RPMI8226 (cell line): ENCODE results near the gene MAST1.
"Not testable (repeated sequence)": the region's sequence is repeated elsewhere in the genome, so short reads cannot be mapped to it uniquely, and the experiment has no call there.

ENCODE experiments used
- DNase-seq: peaks from one replicate; pipeline ENCODE4 v3.0.0-alpha.2; 2015

Gene MAST1

DNA sequence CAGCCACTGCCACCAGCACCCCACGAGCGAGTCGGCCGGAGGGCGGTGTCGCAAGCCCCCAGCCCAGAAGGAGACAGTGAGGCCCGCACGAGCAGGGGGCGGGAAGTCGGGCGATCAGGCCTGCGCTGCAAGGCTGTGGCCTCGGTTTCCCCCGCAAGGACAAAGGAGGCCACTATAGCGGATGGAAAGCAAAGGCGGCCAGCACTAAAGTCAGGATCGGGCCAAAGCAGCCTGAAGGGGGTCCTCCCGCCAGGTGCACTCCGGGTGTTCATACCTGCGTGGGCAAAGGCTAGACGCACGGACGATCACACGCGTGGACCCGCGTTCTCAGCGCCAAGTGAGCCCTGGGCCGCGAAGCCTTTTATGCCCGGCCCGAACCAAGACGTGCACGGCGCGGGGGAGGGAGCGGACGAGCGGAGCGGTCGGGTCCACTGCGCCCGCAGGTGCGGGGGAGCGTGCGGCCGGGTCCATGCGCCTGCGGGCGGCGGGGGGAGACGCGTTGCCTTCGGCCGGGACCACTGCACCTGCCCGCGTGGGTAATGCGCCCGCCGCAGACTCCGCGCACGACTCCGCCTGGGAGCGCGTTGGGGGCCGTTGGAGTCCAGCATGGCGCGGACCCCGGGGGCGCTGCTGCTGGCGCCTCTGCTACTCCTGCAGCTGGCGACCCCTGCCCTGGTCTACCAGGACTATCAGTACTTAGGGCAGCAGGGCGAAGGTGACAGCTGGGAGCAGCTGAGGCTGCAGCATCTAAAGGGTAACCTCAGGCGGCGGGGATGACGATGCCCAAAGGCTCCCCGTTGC, 36.6 kb upstream of the MAST1 start, which contains the start of the genes PRDX2 and THSD8:
TSS of gene PRDX2 (minus strand) at position 335 of the 801 bp plus-strand sequence. CDS start 539 bp downstream, outside the sequence.
TSS of gene THSD8 (plus strand) at position 604 of the 801 bp plus-strand sequence. CDS start at position 607, 3 bp downstream.
- peak; percentile 93 for DNase-seq

DNA sequence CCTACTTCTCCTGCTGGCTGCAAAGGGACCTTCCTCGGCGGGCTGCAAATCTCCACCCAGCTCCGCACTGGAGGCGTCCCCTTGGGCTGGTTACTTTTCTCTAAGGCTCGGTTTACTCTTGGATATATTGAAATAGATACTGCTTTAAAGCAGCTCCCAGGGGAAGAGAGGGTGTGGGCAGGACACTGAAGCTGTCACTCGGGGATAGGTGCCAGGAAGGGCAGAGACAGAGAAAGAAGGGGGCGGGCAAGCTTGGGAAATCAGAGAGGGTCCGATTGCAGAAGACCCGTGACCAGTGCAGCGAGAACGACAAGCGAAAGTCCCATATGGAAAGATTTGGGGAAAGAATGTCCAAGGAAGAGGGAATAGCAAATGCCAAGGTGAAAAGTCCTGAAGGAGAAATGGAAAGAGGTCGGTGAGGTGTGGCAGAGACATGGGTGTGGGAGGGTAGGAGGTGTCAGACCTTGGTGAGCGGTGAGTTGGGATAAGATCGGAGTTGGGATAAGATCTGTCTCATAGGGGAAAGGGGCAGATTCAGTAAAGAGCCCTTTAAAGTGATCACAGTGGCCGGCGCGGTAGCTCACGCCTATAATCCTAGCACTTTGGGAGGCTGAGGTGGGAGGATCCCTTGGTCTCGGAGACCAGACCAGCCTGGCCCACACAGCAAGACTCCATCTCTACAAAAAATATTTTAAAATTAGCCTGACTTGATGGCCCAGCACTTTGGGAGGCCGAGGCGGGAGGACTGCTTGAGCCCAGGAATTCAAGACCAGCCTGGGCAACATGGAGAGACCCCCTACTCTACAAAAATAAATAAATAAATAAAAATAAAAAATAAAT, 35.8 kb upstream of the MAST1 start:
- DNase-seq: no peak

DNA sequence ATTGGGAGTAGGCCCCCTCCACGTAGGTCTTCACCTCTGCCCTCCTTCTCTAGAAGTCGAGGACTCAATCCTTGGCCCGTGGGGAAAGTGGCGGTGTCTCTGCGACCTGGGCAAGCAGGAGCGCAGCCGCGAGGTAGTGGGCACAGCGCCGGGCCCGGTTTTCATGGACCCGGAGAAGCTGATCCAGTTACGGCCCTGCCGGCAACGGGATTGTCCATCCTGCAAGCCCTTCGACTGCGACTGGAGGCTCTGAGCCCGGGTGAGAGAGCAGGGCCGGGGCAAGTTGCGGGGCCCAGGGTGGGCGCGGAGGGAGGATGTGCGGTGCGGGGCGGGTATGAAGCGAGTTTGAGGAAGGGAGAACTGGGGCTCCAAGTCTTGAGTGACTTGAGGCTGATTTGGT, 34.3 kb upstream of the MAST1 start:
- DNase-seq: no peak

DNA sequence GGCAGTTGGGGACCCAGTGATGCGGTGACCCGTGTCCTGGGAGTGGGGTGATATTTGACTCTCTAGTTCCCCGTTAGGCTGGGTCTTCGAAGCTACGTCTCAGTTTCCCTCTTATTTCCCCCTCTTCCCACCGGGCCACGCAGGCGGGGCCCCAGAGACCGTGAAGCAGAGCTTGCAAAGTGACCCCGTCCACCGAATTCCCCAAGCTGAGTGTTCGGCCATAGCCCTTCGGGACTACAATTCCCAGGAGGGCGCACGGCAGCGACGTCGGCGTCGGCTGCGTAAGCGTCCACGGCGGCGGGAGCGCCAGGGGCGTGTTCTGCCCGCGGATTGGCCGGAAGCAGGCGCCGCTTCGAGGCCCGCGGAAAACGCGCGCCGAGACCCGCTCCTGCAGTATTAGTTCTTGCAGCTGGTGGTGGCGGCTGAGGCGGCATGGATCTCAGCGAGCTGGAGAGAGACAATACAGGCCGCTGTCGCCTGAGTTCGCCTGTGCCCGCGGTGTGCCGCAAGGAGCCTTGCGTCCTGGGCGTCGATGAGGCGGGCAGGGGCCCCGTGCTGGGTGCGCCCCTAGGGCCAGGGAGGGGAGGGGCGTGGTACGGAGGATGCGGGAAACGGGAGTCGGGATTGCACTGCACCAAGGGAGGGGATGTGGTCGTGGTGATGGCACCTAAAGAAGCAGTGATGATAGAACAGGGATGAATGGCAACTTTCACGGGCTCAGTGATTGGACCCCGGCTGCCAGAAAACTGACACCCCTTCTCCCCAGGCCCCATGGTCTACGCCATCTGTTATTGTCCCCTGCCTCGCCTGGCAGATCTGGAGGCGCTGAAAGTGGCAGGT, 31.9 kb upstream of the MAST1 start, which contains the start of gene RNASEH2A:
TSS of gene RNASEH2A (plus strand) at position 343 of the 840 bp plus-strand sequence. CDS start at position 433, 90 bp downstream.
- DNase-seq: peak; percentile 95

DNA sequence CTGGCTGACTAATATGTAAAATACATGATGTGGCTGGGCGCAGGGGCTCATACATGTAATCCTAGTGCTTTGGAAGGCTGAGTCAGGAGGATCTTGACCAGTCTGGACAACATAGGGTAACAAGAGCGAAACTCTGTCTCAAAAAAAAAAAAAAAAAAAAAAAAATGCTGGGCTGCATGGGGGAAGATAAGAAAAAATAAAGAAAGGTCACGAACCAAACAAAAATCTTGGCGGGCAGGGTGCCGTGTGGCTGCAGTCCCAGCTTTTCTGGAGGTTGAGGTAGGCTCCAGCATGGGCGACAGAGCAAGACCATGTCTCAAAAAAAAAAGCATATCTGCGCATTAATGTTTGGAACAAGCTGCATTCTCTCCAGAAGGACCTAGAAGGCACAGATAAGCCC, 23.2 kb upstream of the MAST1 start:
- DNase-seq: no peak

DNA sequence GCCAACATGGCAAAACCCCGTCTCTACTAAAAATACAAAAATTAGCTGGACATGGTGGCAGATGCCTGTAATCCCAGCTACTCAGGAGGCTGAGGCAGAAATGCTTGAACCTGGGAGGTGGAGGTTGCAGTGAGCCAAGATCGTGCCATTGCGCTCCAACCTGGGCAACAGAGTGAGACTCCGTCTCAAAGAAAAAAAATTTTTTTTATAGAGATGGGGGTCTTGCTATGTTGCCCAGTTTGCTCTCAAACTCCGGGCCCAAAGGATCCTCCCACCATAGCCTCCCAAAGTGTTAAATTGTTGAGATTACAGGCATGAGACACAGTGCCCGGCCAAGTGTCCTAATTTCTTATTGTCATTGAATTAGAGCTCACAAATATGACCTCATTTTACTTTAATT, 21.1 kb upstream of the MAST1 start:
- DNase-seq: not testable (repeated sequence)

DNA sequence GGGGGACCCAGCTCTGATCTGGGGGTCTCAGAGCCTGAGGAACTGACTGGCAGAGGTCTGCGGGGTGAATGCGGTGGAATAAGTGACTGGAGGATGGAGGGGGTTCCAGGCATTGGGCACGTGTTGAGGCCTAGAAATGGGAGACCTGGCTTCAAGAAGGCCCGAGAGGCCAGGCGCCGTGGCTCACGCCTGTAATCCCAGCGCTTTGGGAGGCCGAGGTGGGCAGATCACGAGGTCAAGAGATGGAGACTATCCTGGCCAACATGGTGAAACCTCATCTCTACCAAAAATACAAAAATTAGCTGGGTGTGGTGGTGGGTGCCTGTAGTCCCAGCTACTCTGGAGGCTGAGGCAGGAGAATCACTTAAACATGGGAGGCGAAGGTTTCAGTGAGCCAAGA, 20.5 kb upstream of the MAST1 start:
- DNase-seq: not testable (repeated sequence)

DNA sequence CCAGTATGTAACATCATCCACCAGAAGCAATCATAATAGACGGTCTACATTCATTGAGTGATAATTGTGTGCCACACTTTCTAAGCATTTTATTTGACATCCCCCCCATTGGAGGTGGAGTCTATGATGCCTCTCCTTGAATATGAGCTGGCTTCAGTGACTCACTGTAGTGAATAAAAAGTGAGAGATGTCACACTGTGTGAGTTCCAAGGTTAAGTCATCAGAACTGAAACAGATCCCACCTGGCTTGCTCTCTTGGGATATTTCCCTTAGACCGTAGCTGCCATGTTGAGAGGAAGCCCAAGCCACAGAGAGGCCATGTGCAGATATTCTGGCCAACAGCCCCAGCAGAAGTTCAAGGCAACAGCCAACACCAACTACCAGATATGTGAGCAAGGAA, 16.6 kb upstream of the MAST1 start:
- DNase-seq: no peak

DNA sequence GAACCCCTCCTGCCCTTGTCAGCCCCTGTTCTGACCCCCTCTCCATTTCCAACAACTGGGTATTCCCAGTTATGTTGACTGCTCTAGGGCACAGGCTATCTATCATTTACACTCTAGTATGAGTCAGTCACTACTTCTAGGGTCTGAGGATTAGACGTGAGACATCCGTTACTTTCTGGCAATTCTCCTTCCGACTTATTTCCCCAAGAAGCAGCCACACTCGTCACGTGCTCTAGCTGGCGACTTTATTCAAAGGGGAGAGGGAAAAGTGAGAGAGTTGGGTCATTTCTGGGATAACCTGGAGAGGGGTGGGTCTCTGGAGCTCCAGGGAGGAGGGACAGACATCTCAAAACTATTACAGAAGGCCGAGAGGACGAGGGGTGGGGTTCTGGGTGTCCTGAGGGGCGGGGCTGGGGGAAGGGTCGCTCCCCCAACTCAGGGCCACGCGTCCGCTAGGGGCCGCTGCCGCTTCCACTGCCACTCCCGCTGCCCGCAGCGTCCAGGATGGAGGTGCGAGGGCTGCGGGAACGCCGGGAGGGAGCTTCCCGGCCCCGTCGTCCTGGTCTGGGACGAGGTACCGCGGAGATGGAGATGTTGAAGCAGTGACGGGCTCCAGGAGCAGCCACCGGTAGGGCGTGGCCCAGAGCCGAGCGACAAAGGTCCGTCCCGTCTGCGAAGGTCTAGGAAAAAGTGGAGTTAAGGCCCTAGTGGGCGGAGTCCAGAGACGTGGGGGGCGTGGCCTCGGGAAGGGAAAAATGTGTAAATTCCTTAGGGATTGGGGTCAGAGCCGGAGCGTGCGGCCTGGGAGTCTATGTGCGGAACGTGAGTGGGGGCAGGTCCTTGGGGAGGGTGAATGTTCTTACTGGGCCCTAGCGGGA, 12.8 kb upstream of the MAST1 start:
- DNase-seq: peak; percentile 47

DNA sequence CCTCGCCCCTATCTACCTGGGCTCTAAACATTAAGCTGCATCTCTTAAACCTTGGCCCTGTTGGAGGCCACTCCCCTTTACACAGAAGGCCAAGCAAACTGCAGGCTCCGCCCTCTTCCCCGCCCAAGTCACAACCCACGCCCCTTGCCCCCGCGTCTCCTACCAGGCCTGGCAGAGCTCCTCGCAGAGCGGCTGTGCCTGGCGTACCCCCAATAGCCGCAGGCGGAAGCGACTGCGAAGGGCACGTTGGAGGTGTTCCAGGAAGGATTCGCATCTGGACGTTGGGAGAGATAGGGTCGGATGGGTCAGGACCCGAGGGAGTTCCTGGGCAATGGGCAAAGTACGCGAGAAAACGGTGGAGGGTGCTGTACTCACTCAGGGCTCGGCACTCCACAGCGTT, 9.8 kb upstream of the MAST1 start:
- DNase-seq: peak; percentile 86

DNA sequence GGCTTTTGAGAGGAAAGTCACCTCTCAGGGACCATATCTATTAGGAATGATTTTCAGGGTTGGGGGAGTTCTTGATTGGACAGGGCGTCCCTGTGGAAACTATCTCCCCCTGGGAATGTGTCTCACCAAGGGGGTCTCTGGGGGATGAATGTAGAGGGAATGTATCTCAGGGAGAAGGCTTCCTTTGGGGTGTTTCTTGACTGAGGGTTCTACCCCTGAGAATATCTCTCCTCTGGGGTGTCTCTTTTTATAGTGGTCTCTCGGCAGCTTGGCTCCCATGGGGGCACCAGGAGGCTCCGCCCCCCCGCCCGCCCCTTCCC, 4.9 kb upstream of the MAST1 start:
- no peak for DNase-seq

DNA sequence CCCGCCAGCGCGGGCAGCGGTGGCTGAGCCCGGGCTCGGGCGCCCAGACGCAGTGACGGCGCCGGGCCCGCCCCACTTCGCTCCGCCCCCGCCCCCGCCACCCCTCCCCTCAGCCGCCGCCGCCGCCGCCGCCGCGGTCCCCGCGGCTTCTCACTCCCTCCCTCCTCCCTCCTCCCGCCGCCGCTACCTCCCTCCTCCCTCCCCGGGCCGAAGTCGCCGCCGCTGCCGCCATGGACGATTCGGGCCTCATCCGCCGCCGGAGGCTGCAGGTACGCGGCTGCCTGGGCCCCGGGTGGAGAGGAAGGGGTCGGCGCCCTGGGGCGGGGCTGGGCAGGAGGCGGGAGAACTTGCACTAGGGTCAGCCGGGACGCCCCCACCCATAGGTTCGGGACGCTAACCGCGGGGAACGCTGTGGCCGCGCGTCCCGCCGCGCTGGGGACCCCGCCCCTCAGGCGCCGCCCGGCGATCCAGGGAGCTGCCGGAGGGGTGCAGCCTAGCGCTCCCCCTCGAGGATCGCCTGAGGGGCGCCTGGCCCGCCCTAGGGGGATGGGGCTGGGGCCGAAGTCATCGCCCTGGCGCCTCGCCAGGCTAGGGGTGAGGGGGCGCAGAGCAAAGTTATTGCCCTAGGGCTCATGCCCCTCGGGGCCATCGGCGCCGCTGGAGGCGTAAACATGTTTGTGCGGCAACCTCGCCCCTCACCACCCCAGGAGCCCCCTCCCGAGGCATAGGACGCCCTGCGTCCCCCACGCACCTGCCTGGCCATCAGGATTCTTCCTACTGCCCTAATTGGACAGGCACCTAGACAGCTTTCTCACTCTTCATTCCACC, 4.4 kb upstream of the MAST1 start:
- DNase-seq: peak; percentile 61

DNA sequence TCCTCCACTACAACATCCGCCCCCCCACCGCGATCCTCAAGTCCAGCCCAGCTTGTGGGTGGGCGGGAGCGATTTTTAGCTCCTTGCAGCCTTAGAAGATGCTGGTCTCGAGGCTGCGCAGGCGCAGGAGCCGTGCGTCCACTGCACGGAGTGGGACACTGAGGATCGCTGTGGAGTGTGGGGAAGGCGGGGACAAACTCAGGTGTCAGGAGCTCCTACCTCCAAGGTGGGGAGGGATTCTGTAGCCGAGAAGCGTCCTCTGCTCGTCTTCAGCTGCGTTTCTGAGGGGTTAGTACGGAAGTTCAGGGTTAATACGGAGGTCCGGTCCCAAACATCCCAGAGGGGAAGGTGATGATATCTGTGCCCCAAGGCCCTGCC, 3.8 kb upstream of the MAST1 start, which contains the start of gene RTBDN:
TSS of gene RTBDN (minus strand) at position 14 of the 378 bp plus-strand sequence. CDS start 4,600 bp downstream, outside the sequence.
- DNase-seq: no peak

DNA sequence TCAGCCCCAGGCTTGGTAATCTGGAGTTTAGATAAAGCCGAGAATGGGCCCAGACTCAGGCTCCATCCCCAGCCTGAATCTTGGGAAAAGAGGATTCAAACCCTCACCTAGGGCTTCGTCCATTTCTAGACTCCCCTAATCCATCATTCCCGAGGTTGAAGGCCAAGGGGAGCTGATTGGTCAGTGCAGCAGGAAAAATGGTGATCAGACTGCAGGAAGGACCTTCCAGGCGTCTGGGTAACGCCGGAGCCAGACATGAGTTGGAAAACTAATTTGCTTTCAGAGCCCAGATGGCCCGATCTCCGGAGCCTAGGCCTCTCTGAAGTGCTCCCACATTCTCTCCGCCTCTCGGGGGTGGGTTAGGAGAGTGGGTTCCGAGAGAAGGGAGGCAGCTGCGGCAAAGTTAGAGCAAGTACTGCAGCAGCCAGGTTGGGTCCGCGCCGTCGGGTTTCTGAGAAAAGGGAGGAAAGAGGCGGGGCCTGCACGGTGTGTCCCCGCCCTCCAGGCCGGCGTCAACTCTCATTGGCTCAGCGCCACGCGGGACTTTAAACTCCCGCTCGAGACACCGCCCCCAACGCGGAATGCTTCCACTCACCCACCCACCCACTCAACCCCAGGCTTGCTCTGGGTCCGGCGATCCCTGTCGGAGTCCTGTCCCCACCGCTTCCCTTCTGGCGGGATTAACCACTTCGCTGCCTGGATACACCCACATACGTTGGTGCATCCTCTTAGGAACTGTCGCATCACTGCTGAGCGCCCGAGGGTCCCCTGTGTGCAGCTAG, 3.1 kb upstream of the MAST1 start:
- DNase-seq: peak; percentile 67

DNA sequence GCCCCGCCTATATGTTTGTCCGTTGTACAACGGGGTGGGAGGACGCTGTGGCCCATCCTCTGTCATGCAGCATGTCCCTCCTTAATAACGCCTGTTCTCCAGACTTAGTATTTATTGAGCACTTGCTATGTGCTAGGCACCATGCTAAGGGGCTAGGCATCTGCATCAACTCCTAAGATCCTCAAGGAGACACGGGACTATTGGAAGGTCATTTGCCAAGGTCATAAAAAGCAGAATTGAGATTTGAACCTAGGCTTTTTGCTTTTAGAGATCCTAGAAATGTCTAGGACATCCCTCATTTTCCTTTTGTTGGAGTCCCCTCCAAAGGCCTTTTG, 1.8 kb upstream of the MAST1 start:
- no peak for DNase-seq

DNA sequence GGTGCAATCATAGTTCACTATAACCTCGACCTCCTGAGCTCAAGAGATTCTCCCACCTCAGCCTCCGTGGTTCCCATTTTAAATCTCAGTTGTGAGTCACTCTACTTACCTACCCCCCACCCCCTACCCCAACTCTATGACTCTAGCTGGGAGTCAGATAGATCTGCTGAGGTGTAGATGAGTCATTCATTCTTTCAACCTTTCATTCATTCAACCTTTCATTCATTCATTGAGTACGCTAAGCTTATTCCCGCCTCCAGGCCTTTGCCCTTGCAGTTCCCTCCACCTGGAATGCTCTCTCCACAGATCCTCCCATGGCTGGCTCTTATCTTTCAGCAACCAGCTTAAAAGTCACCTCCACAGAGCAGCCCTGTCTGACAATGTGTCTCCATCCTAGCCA, 1.1 kb upstream of the MAST1 start:
- DNase-seq: no peak

DNA sequence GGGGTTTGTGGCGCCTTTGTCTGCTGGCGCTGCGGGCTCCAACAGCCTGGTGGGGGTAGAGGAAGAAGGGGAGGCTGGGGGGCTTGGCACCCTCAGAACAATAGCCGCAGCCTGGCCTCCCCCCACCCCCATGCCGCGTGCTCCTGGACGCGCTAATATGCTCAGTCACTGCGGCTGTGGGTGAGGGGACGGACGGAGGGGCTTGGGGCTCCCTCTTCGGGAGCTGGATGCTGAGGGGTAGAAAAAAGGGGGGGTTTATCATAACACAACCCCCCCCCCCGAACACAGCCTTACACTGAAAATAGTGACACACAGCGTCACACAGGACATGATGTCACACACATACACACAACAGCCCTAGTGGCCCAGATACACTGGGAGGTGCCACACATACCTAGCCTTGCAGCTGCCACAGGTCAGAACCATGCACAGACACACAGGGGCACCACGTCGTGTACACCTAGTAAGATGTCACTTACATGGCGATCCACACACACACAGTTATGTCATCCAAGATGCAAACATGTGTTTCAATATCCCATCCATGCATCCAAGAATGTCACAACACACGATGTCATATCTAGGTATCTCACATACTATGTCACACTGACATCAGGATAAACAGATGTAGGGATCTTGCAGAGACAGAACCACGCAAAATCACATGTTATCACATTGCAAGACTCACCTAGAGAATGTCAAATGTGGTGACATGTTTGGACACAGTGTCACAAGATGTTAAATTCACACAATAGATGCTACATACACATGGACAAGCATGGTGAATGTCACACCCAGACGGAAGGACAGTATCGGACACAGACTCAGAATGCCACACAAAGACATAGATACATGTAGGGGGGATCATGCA, 806 bp downstream of the MAST1 start:
- peak; percentile 34 for DNase-seq

DNA sequence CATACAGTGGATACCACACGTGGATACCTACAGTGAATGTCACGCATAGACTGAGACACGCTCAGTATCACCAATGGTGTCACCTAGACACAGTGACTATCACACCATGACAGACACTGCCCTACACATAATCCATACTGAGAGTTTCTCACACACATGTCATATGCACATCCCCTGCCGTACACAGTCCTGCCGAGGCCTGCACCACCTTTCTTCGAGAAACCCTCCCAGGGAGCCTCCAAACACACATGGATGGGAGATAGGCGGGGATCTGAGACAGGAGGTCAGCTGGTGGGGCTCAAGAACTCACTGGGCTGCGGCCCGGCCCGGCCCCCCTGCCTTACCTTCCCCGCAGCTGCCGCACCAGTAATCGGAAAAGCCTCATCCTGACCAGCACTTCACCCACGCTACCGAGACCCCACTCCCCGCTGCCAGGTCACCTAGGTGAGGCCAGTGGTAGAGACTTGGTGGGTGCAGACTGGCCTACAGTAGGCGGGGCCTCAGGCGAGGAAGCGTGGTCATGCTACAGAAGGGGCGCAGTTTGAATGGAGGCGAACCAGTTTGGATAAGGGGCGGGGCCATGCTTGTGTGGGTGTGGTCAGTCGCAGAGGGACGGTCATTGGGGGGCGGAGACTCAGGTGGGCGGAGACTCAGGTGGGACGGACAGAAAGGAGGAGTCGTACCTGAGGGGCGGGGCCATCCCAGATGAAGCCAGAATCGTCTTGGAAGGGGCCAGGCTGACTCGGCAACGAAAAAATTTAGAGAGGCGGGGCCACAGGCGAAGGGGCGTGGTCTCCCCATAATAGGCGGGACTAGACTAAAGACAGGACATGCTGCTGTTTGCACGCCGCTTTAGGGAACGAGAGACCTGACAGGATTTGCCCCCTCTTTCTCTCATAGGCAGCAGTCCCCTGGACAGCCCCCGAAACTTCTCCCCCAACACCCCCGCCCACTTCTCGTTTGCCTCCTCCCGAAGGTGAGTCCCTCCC, 2.1 kb downstream of the MAST1 start:
- peak; percentile 30 for DNase-seq
